Activated CD8-positive, alpha-beta memory T cell treated with anti-CD3 and anti-CD28 coated beads, Interleukin-2, amount 50 U/mL, for 48 hours (primary cell): Measurements from ENCODE around the gene MARCHF2.
A peak's percentile ranks its signal among the peaks of the same experiment; 100 is the strongest.
"Not testable (repeated sequence)": the region's sequence is repeated elsewhere in the genome, so short reads cannot be mapped to it uniquely, and the experiment has no call there.

Experiments
- DNase-seq: peaks from one replicate; pipeline ENCODE4 v3.0.0-alpha.2; 2020

The MARCHF2 gene

GRCh38 chr19:8387688-8388611, 25.2 kb upstream of the MARCHF2 start:
- DNase-seq, result no peak

GRCh38 chr19:8388612-8388958, 24.5 kb upstream of the MARCHF2 start:
- DNase-seq, result no peak

GRCh38 chr19:8389891-8390616, 23.1 kb upstream of the MARCHF2 start, which contains the start of gene RAB11B:
RAB11B (plus strand) TSS chr19:8390360; CDS start chr19:8390417, 57 bp downstream.
- DNase-seq, result peak; percentile 94

GRCh38 chr19:8390617-8390981, 22.5 kb upstream of the MARCHF2 start:
- peak; percentile 98 for DNase-seq

- DNase-seq, result no peak
Observed at GRCh38 chr19:8391198-8392016, 21.7 kb upstream of the MARCHF2 start.

- no peak for DNase-seq
Observed at GRCh38 chr19:8392017-8392591, 21.0 kb upstream of the MARCHF2 start.

- no peak for DNase-seq
Observed at GRCh38 chr19:8393192-8393870, 19.8 kb upstream of the MARCHF2 start.

- DNase-seq, result no peak
Observed at GRCh38 chr19:8393871-8394250, 19.2 kb upstream of the MARCHF2 start.

- DNase-seq, result no peak
Observed at GRCh38 chr19:8395621-8396082, 17.5 kb upstream of the MARCHF2 start.

GRCh38 chr19:8396185-8396562, 16.9 kb upstream of the MARCHF2 start:
- DNase-seq, result no peak

- peak; percentile 86 for DNase-seq
Observed at GRCh38 chr19:8396563-8397203, 16.4 kb upstream of the MARCHF2 start.

- no peak for DNase-seq
Observed at GRCh38 chr19:8397271-8397670, 15.8 kb upstream of the MARCHF2 start.

- no peak for DNase-seq
Observed at GRCh38 chr19:8397746-8398310, 15.3 kb upstream of the MARCHF2 start.

- DNase-seq, result no peak
Observed at GRCh38 chr19:8398311-8398771, 14.8 kb upstream of the MARCHF2 start.

- no peak for DNase-seq
Observed at GRCh38 chr19:8399681-8400188, 13.4 kb upstream of the MARCHF2 start.

GRCh38 chr19:8401981-8402411, 11.1 kb upstream of the MARCHF2 start:
- no peak for DNase-seq

- DNase-seq, result no peak
Observed at GRCh38 chr19:8403098-8403819, 9.8 kb upstream of the MARCHF2 start.

GRCh38 chr19:8403820-8404109, 9.3 kb upstream of the MARCHF2 start:
- DNase-seq, result no peak

- no peak for DNase-seq
Observed at GRCh38 chr19:8404391-8405151, 8.5 kb upstream of the MARCHF2 start.

GRCh38 chr19:8410718-8411117, 2.4 kb upstream of the MARCHF2 start:
- DNase-seq, result not testable (repeated sequence)
